Measurements from ENCODE around the gene CNTNAP2. TPM values are rescaled to one million over a fixed set of nuclear protein-coding genes. Genes with fewer than 3 reads are reported as not detected.

The CNTNAP2 gene
- total RNA-seq, 2 donors from 2014 or later, result 4.4 to 8.5 TPM

DNA sequence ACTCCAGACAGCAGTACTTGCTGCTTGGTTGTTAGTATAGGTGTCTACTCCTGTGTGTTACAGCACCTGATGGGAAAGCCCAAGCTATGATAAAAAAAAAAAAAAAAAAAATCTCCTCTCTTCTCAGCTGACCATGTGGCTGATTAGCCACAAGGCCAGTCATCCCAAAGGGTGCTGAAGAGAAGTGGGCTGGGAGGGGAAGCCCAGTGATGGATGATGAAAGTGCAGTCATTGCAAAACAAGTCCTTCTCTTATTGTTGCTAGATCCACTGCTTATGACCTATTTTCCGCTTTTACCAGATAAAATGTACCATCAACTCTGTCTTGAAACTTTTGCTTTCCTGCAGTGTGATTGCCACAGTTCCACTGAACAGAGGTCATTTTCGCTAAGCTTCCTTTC lies 1381.5 kb downstream of the CNTNAP2 start:
- H3K9ac ChIP-seq (ENCODE audit: low read depth in 2 of 2, low read length in 2 of 2), result no peak overlapping the region
- H3K4me1 ChIP-seq, result no peaks in the 10 kb centered on the region
- no peak overlapping the region for H3K4me3 ChIP-seq
- TF ChIP-seq, protein P1, sequence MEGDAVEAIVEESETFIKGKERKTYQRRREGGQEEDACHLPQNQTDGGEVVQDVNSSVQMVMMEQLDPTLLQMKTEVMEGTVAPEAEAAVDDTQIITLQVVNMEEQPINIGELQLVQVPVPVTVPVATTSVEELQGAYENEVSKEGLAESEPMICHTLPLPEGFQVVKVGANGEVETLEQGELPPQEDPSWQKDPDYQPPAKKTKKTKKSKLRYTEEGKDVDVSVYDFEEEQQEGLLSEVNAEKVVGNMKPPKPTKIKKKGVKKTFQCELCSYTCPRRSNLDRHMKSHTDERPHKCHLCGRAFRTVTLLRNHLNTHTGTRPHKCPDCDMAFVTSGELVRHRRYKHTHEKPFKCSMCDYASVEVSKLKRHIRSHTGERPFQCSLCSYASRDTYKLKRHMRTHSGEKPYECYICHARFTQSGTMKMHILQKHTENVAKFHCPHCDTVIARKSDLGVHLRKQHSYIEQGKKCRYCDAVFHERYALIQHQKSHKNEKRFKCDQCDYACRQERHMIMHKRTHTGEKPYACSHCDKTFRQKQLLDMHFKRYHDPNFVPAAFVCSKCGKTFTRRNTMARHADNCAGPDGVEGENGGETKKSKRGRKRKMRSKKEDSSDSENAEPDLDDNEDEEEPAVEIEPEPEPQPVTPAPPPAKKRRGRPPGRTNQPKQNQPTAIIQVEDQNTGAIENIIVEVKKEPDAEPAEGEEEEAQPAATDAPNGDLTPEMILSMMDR (IDR thresholded peaks at IDR 0.05), result no peak
- H3K27ac ChIP-seq, result no peak overlapping the region
- H3K27me3 ChIP-seq, result no peaks in the 10 kb centered on the region
- DNase-seq, result no peak
- no peaks in the 10 kb centered on the region for H3K36me3 ChIP-seq
- intact Hi-C loops (cut with DNase I), result no loop called here
- H3K9me3 ChIP-seq, result no peaks in the 10 kb centered on the region

DNA sequence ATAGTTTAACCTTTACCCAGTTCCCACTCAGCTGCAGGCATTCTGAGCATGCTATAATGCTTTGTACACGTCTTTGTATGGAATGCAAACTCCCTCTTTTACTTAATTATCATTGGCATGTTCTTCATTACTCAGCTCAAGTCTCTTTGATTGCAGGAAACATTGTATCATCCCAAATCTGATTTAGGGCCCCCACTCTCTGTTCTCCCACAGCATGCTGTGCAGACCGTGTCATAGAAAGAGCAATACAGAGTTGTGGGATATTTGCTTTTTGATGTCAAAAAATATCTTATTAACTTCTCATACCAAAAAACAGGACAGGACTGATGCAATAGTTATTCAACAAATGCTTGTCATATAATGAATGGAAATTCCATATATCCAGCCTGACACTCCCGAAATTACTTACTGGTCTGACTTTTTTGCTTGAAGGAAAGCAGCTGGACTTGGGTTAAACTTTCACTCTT lies 1392.5 kb downstream of the CNTNAP2 start:
- no peak overlapping the region for H3K4me3 ChIP-seq
- no peak overlapping the region for H3K27ac ChIP-seq
- intact Hi-C loops (cut with DNase I), result no loop called here
- H3K4me1 ChIP-seq, result no peaks in the 10 kb centered on the region
- H3K9me3 ChIP-seq, result no peaks in the 10 kb centered on the region
- DNase-seq, result no peak
- TF ChIP-seq, protein P1 (IDR thresholded peaks at IDR 0.05), result no peak
- no peaks in the 10 kb centered on the region for H3K36me3 ChIP-seq
- no peak overlapping the region for H3K9ac ChIP-seq (ENCODE audit: low read depth in 2 of 2, low read length in 2 of 2)
- no peaks in the 10 kb centered on the region for H3K27me3 ChIP-seq

DNA sequence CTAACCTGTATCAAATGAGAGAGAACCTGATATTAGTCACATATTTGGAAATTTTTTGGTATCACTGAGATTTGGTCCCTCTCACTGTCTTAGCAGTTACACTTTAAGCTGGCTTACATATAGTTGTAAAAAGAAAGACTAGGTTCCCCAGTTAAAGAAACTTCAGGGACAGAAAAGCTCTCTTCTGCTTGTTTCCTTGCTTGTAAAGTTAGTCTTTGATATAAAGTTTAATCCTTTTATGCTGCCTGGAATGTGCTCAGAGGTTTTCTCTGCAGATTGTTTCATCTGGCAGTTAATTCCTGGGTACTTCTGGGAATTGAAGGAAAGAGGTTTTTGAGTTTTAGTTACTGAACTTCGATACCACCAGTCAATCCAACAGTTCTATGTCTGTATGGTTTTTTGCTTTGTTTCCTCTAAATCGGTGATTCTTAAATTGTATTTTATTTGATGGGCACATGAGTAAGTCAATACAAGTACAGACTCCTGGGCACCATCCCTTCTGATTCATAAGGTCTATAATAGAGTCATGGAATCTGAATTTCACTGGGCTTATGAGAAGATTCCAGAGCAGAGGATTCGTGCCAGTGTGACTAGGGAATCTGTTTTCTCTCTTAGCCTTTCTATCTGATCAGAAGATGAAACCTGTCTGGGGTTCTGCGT lies 1393.1 kb downstream of the CNTNAP2 start:
- H3K27ac ChIP-seq, result no peak overlapping the region
- no peaks in the 10 kb centered on the region for H3K9me3 ChIP-seq
- H3K4me1 ChIP-seq, result no peaks in the 10 kb centered on the region
- no peaks in the 10 kb centered on the region for H3K36me3 ChIP-seq
- no peak overlapping the region for H3K9ac ChIP-seq (ENCODE audit: low read depth in 2 of 2, low read length in 2 of 2)
- intact Hi-C loops (cut with DNase I), result no loop called here
- H3K4me3 ChIP-seq, result no peak overlapping the region
- DNase-seq, result no peak
- TF ChIP-seq, protein P1 (IDR thresholded peaks at IDR 0.05), result no peak
- H3K27me3 ChIP-seq, result no peaks in the 10 kb centered on the region

DNA sequence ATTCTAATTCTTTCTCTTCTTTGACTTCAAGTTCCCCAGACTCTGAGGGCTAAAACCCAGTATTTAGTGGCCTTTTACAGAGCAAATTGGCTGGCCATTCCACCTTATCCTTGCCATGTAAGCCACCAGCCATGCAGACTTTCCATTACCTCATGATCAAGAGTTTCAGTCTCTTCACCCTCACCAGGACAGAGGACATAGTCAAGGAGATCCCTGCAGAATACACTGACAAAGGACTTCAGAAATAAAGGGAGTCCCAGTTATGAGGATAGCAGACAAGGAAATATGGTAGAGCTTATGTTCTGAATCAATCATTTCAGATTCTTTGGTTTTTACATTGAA lies 1393.6 kb downstream of the CNTNAP2 start:
- H3K4me1 ChIP-seq, result no peaks in the 10 kb centered on the region
- intact Hi-C loops (cut with DNase I), result no loop called here
- no peaks in the 10 kb centered on the region for H3K9me3 ChIP-seq

DNA sequence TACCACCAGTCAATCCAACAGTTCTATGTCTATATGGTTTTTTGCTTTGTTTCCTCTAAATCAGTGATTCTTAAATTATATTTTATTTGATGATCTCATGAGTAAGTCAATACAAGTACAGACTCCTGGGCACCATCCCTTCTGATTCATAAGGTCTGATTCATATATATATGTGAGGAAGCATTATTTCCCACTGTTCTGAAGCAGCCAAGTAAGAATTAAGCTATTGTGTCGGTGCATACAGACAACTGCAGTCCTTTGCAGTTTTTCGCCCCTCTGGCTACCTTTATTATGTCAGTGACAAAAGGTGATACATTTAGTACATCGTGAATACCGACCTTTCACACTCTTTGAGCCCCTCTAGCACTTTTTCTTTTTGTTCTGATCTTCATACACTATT lies 1394.3 kb downstream of the CNTNAP2 start:
- DNase-seq, result no peak
- TF ChIP-seq, protein P1 (IDR thresholded peaks at IDR 0.05), result no peak
- intact Hi-C loops (cut with DNase I), result no loop called here

More for the DNA sequence above, 1393.6 kb downstream of the CNTNAP2 start:
- Histone ChIP-seq H3K27ac (no peak overlapping the region), H3K9ac (ENCODE audit: low read depth in 2 of 2, low read length in 2 of 2) (no peak overlapping the region), H3K36me3 (no peaks in the 10 kb centered on the region), H3K27me3 (no peaks in the 10 kb centered on the region), H3K4me3 (no peak overlapping the region)
- DNase-seq, result no peak
- TF ChIP-seq, protein P1 (IDR thresholded peaks at IDR 0.05), result no peak

More for the DNA sequence above, 1394.3 kb downstream of the CNTNAP2 start:
- H3K9ac ChIP-seq (ENCODE audit: low read depth in 2 of 2, low read length in 2 of 2), result no peak overlapping the region
- H3K4me3 ChIP-seq, result no peak overlapping the region
- H3K27me3 ChIP-seq, result no peaks in the 10 kb centered on the region
- no peaks in the 10 kb centered on the region for H3K9me3 ChIP-seq
- no peak overlapping the region for H3K27ac ChIP-seq
- no peaks in the 10 kb centered on the region for H3K36me3 ChIP-seq
- H3K4me1 ChIP-seq, result no peaks in the 10 kb centered on the region
